HepG2 (cell line): Measurements from ENCODE around the gene ARHGAP9.

Source experiments
- ATAD3A ChIP-seq: sonication (generic); formaldehyde crosslinking; IDR thresholded peaks from 2 replicates; pipeline ENCODE4 v1.4.0; 2020; ENCODE audit warnings: missing genetic modification reagents
- CHD2 ChIP-seq: IDR thresholded peaks from 2 replicates; pipeline ENCODE4 v1.6.1; 2011; ENCODE audit warnings: low read depth, low read length, improper control_type of control experiment
- CTCF ChIP-seq: sonication (generic); formaldehyde crosslinking; IDR thresholded peaks from 2 replicates; pipeline ENCODE4 v1.5.0; 2020; ENCODE audit warnings: mild to moderate bottlenecking, missing genetic modification reagents, moderate library complexity
- NFAT5 ChIP-seq: sonication (generic); formaldehyde crosslinking; IDR thresholded peaks from 2 replicates; pipeline ENCODE4 v1.4.0; 2020; ENCODE audit warnings: missing genetic modification reagents
- NR2F2 ChIP-seq: IDR thresholded peaks from 2 replicates; pipeline ENCODE4 v1.6.1; 2012; ENCODE audit warnings: low read depth, inconsistent platforms, borderline replicate concordance
- POLR2A ChIP-seq, 2 experiments: IDR thresholded peaks; 2 replicates each; pipeline ENCODE4 v1.6.1; 2011; ENCODE audit warnings: low read depth in 2 of 2, low read length in 2 of 2, mild to moderate bottlenecking in 1 of 2, moderate library complexity in 1 of 2; ENCODE audit not compliant: insufficient read depth in 1 of 2
- RARG ChIP-seq: sonication (generic); formaldehyde crosslinking; IDR thresholded peaks from 2 replicates; pipeline ENCODE4 v1.4.0; 2020; ENCODE audit warnings: low read depth, mild to moderate bottlenecking, missing genetic modification reagents
- REPIN1 ChIP-seq: sonication (generic); formaldehyde crosslinking; IDR thresholded peaks from 2 replicates; pipeline ENCODE4 v1.8.0; 2022; ENCODE audit warnings: missing genetic modification reagents, low read depth, mild to moderate bottlenecking, borderline replicate concordance
- TP53 ChIP-seq: sonication (generic); formaldehyde crosslinking; conservative IDR thresholded peaks from 2 replicates; pipeline ENCODE4 v1.4.0; 2020; ENCODE audit warnings: missing genetic modification reagents
- USF2 ChIP-seq, 2 experiments: sonication (generic) in 1 of 2; formaldehyde crosslinking in 1 of 2; IDR thresholded peaks; 2 replicates each; pipeline versions ENCODE4 v1.5.1 to v1.6.1; 2011 to 2020; ENCODE audit warnings: borderline replicate concordance in 1 of 2, low read depth in 1 of 2, low read length in 1 of 2, mild to moderate bottlenecking in 1 of 2, missing genetic modification reagents in 1 of 2, moderate library complexity in 1 of 2
- ZBTB43 ChIP-seq: sonication (generic); formaldehyde crosslinking; conservative IDR thresholded peaks from 2 replicates; pipeline ENCODE4 v1.4.0; 2020; ENCODE audit warnings: missing genetic modification reagents
- ZNF652 ChIP-seq: IDR thresholded peaks from 2 replicates; pipeline ENCODE4 v1.6.1; 2016; ENCODE audit warnings: low read depth, borderline replicate concordance

- TF ChIP-seq TP53 (CRISPR knock-in tag) (no peak), CTCF (CRISPR knock-in tag) (no peak), ZNF652 (CRISPR knock-in tag) (no peak), POLR2A (IDR thresholded peaks at IDR 0.05; ENCODE audit: insufficient read depth in 1 of 2, low read depth in 2 of 2, low read length in 2 of 2) (peak in 1 of 2 experiments; percentile 64; a peak in 2 of 4 replicates), NFAT5 (CRISPR knock-in tag) (no peak), RARG (CRISPR knock-in tag) (no peak), USF2 (IDR thresholded peaks at IDR 0.05; ENCODE audit: low read depth, low read length) (no peak), USF2 (CRISPR knock-in tag; IDR thresholded peaks at IDR 0.05; ENCODE audit: borderline replicate concordance) (no peak), REPIN1 (CRISPR knock-in tag) (no peak), ZBTB43 (CRISPR knock-in tag) (no peak), CHD2 (no peak), NR2F2 (no peak), ATAD3A (CRISPR knock-in tag) (no peak)
Observed at GRCh38 chr12:57522887-57523705, 43.4 kb upstream of the ARHGAP9 start.
